Omental fat pad (tissue), 4 donors: ENCODE data around the gene DKK3. TPM values are rescaled to one million over a fixed set of nuclear protein-coding genes. Genes with fewer than 3 reads are reported as not detected.

Experiments
- ATAC-seq: fragments of 150-250 bp; one replicate; pipeline ENCODE4 v1.9.1; 2016; ENCODE audit warnings: mild to moderate bottlenecking, moderate library complexity; ENCODE audit not compliant: low FRiP score
- DNase-seq: peaks from one replicate; pipeline ENCODE4 v3.0.0-alpha.2; 2019; ENCODE audit warnings: low spot score
- CTCF ChIP-seq, 3 donors: fragments of 450-650 bp; IDR thresholded peaks; one replicate each; pipeline ENCODE4 v1.5.1; 2016 to 2017; ENCODE audit warnings: antibody characterized with exemption in 3 of 3, mild to moderate bottlenecking in 3 of 3, moderate library complexity in 2 of 3
- total RNA-seq, 4 donors: library from RNA; depleted of rRNA; stranded (reverse); fragments of >200 nt; gene quantifications; one replicate each; pipeline ENCODE4 v1.1.0, GENCODE V29; 2016

Gene DKK3
- total RNA-seq, 4 donors from 2014 or later = 16.5 to 33.6 (median 21.7) TPM

GRCh38 chr11:11992257-11993212 is 15.9 kb downstream of the DKK3 start:
- TF ChIP-seq CTCF (IDR thresholded peaks at IDR 0.05) = no peak
- no peak for ATAC-seq

GRCh38 chr11:11989774-11990744 is 18.4 kb downstream of the DKK3 start:
- TF ChIP-seq CTCF (IDR thresholded peaks at IDR 0.05) = no peak
- ATAC-seq = peak; percentile 47
- DNase-seq = no peak

More at GRCh38 chr11:11992257-11993212, 15.9 kb downstream of the DKK3 start:
- no peak for DNase-seq

- DNase-seq (no peak), ATAC-seq (no peak)
- no peak for TF ChIP-seq CTCF (IDR thresholded peaks at IDR 0.05)
Observed at GRCh38 chr11:11988681-11989261, 19.7 kb downstream of the DKK3 start.

- no peak for TF ChIP-seq CTCF (IDR thresholded peaks at IDR 0.05)
- DNase-seq (no peak), ATAC-seq (no peak)
Observed at GRCh38 chr11:11988099-11988651, 20.3 kb downstream of the DKK3 start.

GRCh38 chr11:11987503-11988022 is 20.9 kb downstream of the DKK3 start:
- no peak for TF ChIP-seq CTCF (IDR thresholded peaks at IDR 0.05)
- DNase-seq = no peak
- no peak for ATAC-seq
